ENCODE results near the gene TRIP10. TPM values are rescaled to one million over a fixed set of nuclear protein-coding genes. Genes with fewer than 3 reads are reported as not detected.
A peak's percentile ranks its signal among the peaks of the same experiment; 100 is the strongest.

Gene TRIP10
- total RNA-seq, 3 donors from 2014 or later, result 56.9 to 98.1 (median 87.5) TPM

DNA sequence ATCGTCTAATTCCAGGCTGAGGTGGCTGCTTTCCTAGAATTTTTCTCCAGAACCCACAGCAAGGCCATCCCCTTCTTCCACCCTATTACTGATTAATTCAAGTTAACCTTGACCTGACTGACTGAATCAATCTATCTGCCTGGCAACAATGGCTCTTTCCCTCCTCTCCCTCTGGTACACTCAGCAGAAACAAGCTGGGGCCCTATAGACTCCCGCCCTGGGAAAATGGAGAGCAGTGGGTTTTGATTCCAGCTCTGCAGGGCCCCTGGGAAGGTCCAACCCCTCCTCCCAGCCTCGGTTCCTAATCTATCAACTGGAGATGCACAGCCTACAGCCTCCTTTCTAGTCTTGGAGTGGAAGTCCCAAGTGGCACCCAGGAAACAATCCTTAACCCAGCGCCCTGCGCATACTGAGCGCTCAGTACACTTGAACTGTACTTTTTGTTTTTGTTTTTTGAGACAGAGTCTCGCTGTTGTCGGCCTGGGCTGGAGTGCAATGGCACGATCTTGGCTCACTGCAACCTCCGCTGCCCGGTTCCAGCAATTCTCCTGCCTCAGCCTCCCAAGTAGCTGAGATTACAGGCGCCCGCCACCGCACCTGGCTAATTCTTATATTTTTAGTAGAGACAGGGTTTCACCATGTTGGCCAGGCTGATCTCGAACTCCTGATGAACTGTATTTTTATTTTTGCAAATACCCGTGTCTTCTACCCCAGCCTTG lies 13.8 kb upstream of the TRIP10 start:
- TF ChIP-seq POLR2AphosphoS5 (IDR thresholded peaks at IDR 0.05) (no peak), POLR2A (IDR thresholded peaks at IDR 0.05) (no peak)
- TF ChIP-seq, protein P1, sequence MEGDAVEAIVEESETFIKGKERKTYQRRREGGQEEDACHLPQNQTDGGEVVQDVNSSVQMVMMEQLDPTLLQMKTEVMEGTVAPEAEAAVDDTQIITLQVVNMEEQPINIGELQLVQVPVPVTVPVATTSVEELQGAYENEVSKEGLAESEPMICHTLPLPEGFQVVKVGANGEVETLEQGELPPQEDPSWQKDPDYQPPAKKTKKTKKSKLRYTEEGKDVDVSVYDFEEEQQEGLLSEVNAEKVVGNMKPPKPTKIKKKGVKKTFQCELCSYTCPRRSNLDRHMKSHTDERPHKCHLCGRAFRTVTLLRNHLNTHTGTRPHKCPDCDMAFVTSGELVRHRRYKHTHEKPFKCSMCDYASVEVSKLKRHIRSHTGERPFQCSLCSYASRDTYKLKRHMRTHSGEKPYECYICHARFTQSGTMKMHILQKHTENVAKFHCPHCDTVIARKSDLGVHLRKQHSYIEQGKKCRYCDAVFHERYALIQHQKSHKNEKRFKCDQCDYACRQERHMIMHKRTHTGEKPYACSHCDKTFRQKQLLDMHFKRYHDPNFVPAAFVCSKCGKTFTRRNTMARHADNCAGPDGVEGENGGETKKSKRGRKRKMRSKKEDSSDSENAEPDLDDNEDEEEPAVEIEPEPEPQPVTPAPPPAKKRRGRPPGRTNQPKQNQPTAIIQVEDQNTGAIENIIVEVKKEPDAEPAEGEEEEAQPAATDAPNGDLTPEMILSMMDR (IDR thresholded peaks at IDR 0.05), result no peak
- intact Hi-C loops (cut with DNase I; ENCODE audit: low total_unique reads), result no loop called here
- H3K4me3 ChIP-seq, result no peak overlapping the region
- H3K9me3 ChIP-seq, result no peaks in the 10 kb centered on the region
- no peaks in the 10 kb centered on the region for H3K4me1 ChIP-seq
- H3K27me3 ChIP-seq, result no peaks in the 10 kb centered on the region
- no peaks in the 10 kb centered on the region for H3K36me3 ChIP-seq
- peak overlapping the region in 1 of 2 donors; percentile 60 for H3K27ac ChIP-seq
- DNase-seq (ENCODE audit: low spot score in 2 of 2), result no peak

DNA sequence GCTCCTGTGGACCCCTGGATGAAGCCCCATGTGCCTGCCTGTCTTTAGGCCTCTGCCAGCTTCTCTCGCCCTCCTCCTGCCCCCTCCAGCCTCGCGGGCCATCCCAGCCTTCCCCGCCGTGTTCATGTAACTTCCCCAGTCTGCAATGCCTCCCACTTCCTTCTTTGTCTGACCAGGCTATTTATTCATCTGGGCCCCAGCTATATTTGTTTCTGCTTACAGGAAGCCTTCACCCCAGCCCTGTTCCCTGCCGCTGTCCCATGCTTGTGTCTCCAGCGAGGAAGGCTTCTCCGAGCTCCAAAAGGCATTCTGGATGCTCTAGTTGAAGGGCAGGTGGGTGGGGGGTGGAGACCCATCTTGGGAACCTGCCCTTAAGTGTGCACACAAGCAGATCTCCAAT lies 11.1 kb upstream of the TRIP10 start:
- TF ChIP-seq POLR2AphosphoS5 (IDR thresholded peaks at IDR 0.05) (no peak), POLR2A (IDR thresholded peaks at IDR 0.05) (no peak)
- peak overlapping the region in 1 of 2 donors; percentile 12 for H3K27ac ChIP-seq
- no peaks in the 10 kb centered on the region for H3K4me1 ChIP-seq
- H3K36me3 ChIP-seq, result peaks cover 4% of the 10 kb centered on the region
- no peak overlapping the region for H3K4me3 ChIP-seq
- no peaks in the 10 kb centered on the region for H3K9me3 ChIP-seq
- no peaks in the 10 kb centered on the region for H3K27me3 ChIP-seq
- DNase-seq (ENCODE audit: low spot score in 2 of 2), result no peak
- intact Hi-C loops (cut with DNase I; ENCODE audit: low total_unique reads), result no loop called here

DNA sequence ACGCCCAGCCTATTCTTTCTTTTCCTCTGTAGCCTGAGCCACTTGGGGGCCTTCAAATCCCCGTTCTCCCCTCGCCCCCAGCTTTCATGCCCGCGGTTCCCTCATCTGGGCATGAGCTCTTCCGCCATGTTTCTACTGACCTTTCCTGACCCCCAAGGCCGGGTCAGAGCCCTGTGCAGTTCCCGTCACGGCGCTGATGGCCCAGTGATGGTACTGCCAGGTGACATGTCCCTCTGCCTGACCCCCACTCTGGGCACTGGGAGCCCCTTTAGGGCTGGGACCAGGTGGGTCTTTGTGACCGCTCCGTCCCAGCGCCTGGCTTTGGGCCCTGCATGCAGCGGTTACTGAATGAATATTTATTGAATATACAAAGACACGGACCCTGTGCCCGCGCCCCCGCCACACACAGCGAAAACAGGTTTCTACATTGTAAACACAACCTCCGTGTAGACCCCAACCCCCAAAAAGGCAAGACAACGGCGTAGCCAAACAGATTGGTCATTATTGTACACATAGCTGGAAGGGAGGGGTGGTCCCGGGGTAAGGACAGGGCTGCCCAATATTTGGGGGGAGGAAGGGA lies 9.8 kb upstream of the TRIP10 start:
- intact Hi-C loops (cut with DNase I; ENCODE audit: low total_unique reads), result no loop called here
- Histone ChIP-seq H3K36me3 (peaks cover 4% of the 10 kb centered on the region), H3K4me1 (no peaks in the 10 kb centered on the region), H3K9me3 (no peaks in the 10 kb centered on the region), H3K27ac (peak overlapping the region in 1 of 2 donors; percentile 35), H3K4me3 (no peak overlapping the region), H3K27me3 (no peaks in the 10 kb centered on the region)
- TF ChIP-seq POLR2A (IDR thresholded peaks at IDR 0.05), result no peak
- TF ChIP-seq, protein P1 (IDR thresholded peaks at IDR 0.05), result no peak
- TF ChIP-seq POLR2AphosphoS5 (IDR thresholded peaks at IDR 0.05), result no peak
- no peak for DNase-seq (ENCODE audit: low spot score in 2 of 2)

DNA sequence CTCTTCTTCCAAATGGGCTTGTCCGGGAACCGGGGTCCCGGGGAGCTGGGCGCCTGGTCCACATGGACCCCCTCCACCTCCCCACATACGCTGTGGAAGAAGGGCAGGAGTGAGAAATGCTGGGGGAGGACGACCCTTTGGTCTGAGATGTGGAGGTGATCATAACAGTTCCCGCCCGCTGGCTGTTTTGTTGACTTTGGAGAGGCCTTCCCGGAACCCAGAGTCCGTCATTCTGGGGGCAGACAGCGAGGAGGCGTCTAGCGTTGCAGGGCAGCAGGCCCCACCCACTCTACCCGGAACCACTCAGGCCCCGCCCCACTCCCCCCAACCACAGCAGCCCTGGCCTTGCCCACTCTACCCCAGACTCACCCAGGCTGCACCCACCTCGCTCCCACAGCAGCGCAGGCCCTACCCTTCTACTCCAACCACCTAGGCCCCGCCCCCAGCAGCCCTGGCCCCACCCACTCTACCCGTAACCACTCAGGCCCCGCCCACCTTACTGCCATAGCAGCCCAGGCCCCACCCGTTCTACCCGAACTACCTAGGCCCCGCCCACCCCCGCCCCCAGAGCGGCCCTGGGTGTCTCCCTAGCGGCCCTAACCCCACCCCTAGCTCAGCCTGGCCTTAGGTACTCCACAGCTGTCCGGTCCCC lies 9.2 kb upstream of the TRIP10 start:
- intact Hi-C loops (cut with DNase I; ENCODE audit: low total_unique reads), result no loop called here
- Histone ChIP-seq H3K36me3 (peaks cover 4% of the 10 kb centered on the region), H3K27ac (peak overlapping the region in 1 of 2 donors; percentile 35)

DNA sequence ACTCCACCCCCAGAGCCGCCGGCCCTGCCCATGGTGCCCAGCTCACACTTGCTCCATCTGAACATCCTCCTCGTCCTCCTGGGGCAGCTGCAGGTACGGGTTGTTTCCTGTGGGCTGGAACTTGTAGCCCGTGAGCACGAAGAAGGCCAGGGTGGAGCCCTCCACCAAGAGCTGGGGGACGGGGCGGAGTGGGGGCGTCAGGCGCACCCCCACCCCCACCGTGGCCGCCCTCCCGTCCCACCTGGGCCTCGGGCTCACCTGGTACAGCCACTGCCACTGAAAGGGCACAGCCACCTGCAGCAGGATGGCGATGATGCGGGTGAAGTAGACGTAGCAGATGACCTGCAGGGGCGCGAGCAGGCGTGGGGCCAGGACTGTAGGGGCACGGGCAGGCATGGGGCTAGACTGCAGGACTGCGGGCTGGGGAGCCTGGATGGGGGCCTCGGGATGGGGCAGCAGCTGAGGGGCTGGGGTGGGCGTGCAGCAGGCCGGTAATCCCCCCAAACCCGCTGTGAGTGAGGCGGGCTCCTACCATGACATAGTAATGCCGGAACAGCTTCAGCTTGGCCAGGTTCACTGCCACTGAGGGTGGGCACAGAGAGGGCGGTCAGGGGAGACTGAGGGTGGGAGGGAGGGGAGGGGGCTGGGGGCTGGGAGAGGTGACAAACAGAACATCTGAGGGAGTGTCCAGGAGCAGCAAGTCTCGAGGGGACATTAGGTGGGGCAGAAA lies 8.4 kb upstream of the TRIP10 start:
- Histone ChIP-seq H3K9me3 (no peaks in the 10 kb centered on the region), H3K36me3 (peaks cover 4% of the 10 kb centered on the region), H3K4me3 (no peak overlapping the region), H3K27ac (no peak overlapping the region), H3K27me3 (no peaks in the 10 kb centered on the region), H3K4me1 (peaks cover 0 to 6% of the 10 kb centered on the region in 2 donors)
- intact Hi-C loops (cut with DNase I; ENCODE audit: low total_unique reads), result no loop called here
- no peak for DNase-seq (ENCODE audit: low spot score in 2 of 2)
- TF ChIP-seq POLR2A (IDR thresholded peaks at IDR 0.05), result no peak
- no peak for TF ChIP-seq POLR2AphosphoS5 (IDR thresholded peaks at IDR 0.05)
- TF ChIP-seq, protein P1 (IDR thresholded peaks at IDR 0.05), result no peak

More for the DNA sequence above, 9.2 kb upstream of the TRIP10 start:
- Histone ChIP-seq H3K4me3 (no peak overlapping the region), H3K4me1 (no peaks in the 10 kb centered on the region), H3K9me3 (no peaks in the 10 kb centered on the region), H3K27me3 (no peaks in the 10 kb centered on the region)
- DNase-seq (ENCODE audit: low spot score in 2 of 2), result no peak
- TF ChIP-seq POLR2AphosphoS5 (IDR thresholded peaks at IDR 0.05), result no peak
